GM03348 (cell line): ENCODE data around the gene FBXO4.

Experiments
- DNase-seq: peaks from one replicate; pipeline ENCODE4 v3.0.0; 2012; ENCODE audit warnings: low spot score

Gene FBXO4, protein sequence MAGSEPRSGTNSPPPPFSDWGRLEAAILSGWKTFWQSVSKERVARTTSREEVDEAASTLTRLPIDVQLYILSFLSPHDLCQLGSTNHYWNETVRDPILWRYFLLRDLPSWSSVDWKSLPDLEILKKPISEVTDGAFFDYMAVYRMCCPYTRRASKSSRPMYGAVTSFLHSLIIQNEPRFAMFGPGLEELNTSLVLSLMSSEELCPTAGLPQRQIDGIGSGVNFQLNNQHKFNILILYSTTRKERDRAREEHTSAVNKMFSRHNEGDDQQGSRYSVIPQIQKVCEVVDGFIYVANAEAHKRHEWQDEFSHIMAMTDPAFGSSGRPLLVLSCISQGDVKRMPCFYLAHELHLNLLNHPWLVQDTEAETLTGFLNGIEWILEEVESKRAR

DNA sequence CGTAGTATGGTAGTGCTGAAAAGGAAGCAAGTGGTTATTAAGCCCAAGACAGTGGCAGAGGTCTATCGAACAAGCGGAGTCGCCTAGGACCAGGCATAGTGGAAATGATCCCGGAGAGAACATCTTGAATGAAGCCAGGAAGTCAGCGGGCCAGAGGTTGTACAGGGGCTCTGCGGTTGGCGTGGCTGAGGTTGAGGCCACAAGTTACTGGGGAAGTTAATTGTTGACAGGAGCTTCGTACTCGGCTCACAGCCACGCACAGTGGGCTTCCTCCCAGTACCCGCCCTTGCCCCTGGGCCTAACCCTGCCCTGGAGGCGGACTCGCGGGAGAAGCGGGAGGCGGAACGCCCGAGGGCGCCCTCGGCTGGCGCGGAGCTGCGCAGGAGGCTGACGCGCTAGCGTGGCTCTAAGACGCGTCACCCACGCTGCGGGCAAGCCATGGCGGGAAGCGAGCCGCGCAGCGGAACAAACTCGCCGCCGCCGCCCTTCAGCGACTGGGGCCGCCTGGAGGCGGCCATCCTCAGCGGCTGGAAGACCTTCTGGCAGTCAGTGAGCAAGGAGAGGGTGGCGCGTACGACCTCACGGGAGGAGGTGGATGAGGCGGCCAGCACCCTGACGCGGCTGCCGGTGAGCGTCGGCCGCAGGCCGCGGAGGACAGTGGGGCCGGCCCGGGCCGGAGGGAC is at the start of gene FBXO4:
TSS of gene FBXO4 (plus strand) at position 410 of the 683 bp plus-strand sequence. CDS start at position 439, 29 bp downstream.
- peak; percentile 93 for DNase-seq

DNA sequence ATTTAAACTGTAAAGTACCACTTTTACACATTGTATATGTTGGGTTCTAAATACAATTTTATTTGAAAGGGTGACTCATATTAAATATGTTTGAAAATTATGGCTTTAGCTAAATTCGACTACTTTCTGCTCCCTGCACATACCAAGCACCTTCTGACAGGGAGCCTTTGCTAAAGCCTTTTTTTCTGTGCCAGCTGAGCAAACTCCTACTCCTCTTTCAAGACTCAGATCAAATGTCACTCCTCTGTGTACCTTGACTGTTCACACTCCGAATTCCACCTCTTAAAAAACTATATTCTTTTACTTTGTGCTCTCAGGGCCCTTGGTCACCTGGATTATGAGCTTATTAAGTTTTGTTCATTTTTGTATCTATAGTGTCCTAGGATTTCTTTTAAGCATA is 48.4 kb upstream of the FBXO4 start:
- no peak for DNase-seq

DNA sequence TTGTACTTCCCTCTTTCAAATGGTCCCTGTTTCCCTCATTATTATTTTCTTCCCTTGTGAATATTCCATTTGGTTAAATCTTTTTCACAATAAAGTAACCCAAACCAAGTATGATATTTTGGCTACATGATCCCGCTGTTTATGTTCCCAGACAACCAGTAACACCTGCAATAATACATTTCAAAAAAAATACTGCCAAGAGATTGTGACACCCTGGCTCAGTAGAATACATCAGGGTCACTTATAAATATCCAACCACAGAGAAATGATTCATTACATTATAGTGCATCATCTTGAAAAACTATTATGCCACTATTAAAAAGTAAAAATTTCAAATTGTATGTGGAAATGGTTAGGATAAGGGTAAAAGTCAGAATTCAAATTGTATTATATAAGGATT is 47.7 kb upstream of the FBXO4 start:
- DNase-seq: no peak

DNA sequence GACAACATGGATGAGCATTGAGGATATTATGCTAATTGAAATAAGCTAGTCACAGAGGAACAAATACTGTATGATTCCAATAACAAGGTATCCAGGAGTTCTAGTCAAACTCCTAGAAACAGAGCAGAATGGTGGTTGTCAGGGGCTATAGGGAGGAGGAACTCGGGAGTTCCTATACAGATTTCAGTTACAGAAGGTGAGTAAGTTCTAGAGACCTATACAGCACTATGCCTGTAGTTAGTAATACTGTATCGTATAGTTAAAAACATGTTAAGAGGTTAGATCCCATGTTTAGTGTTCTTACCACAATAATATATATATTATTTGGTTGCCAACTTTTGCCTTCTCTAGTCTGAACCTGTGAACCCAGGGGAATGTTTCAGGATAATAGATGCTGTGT is 46.9 kb upstream of the FBXO4 start:
- no peak for DNase-seq

DNA sequence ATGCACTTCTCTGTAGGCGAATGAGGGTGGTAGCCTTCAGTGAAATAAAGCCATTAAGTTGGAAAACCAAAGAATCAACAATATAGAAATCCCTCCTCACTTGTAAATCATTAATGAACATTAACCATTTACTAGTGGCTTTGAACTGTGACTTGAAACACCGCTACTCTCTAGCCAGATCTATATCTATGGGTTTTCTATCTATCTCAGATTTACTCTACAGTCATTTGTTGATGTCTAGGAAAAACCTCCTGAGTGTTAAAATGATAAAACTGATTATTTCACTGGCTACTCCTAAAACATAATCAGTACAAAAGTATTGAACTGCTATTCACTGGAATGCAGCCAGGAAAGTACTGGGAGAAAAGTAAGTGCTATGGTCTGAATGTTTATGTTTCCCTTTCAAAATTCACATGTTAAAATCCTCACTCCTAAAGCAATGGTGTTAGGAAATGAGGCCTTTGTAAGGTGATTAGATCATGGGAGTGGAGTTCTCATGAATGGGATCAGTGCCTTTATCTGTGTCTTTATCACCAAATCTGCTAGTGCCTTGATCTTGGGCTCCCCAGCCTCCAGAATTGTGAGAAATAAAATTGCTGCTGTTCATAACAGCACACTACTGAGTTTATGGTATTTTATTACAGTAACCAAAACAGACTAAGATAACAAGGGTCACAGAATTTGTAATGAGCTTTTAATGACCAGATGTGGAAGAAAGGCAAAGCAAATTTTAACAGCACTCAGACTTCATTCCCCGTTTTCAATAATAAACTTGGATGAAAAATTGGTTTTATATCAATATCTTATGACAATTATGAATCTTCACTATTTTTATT is 46.2 kb upstream of the FBXO4 start:
- DNase-seq: no peak

DNA sequence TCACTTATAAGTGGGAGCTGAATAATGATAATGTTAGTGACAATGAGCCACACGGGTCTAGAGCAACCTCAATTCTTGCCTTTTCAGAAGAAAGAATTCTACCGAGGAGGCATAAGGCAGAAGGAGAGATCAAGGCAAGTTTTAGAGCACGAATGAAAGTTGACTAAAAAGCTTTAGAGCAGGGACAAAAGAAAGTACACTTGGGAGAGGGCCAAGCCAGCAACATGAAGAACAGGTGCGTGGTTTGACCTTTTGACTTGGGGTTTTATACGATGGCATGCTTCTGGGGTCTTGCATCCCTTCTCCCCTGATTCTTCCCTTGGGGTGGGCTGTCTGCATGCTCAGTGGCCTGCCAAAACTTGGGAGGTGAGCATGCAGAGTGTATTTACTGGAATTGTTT is 42.3 kb upstream of the FBXO4 start:
- no peak for DNase-seq

DNA sequence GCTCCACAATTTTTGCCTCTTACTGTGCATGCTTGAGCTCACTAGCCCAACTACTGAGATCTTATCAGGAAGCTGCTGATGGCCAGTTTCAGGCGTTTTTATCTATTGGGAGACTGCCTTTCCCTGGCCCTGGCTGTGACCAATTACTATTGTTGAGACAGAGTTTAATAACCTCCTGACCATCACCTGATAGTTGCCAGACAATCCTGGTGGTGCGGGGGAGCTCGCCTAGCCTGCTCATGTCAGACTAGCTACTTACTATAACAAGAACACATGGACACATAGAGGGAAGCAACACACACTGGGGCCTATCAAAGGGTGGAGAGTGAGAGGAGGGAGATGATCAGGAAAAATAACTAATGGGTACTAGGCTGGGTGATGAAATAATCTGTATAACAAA is 41.8 kb upstream of the FBXO4 start:
- no peak for DNase-seq

DNA sequence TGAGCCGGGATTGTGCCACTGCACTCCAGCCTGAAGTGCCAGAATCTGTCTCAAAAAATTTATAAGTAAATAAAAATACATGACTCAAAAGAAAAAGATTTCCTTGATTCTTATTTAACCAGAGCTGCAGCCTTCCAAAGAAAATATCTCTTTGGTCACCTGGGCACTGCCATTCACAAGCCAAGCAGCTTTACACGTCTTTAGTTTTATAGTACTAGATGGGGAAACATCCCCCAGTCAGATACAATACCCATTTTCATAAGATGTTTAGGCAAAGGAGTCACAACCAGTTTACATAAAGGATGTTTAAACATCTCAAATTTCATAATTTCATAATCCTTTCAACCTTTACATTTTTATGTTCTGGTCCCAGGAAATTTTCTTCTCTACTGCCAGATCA is 41.1 kb upstream of the FBXO4 start:
- DNase-seq: no peak

DNA sequence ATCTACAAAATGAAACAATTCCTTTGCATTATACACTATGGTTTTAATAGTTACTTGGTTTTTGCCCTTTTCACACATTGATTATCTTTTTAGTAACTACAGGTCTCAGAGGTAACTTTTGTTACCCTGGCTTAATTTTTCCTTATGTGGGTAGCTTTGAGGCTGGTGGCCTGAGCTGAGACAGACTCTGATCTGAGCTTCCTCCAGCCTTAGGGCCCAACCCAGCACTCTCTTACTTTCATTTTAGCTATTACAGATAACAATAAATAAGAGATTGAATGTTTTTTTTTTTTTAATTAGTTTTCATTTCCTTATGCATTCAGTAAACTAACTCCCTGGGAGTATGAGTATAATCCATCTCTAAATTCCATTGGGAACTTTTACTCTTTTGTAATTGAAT is 39.8 kb upstream of the FBXO4 start:
- no peak for DNase-seq

DNA sequence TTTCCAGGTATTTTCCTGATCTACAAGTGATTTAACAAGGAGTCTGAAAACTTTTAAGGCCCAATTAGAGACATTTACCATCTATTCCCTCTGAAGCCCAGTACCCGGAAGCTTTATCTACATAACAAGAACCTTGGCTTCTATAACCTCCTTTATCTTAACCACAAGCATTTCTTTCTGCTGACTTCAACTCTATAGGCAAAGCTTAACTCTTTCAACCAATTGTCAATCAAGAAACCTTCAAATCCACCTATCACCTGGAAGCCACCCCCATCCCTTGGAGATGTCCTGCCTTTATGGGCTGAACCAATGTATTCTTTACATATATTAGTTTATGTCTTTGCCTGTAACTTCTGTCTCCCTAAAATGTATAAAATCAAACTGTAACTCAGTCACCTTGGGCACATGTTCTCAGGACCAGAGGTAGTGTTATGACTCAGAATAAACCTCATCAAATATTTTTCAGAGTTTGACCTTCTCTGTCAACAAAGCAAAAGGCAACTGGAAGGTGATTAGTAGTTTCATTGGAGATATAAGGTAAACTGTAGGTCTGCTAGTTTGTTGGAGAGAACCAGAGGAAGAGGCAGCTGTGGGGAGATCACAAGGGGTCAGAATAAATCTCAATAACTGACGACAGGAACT is 33.9 kb upstream of the FBXO4 start:
- DNase-seq: no peak

DNA sequence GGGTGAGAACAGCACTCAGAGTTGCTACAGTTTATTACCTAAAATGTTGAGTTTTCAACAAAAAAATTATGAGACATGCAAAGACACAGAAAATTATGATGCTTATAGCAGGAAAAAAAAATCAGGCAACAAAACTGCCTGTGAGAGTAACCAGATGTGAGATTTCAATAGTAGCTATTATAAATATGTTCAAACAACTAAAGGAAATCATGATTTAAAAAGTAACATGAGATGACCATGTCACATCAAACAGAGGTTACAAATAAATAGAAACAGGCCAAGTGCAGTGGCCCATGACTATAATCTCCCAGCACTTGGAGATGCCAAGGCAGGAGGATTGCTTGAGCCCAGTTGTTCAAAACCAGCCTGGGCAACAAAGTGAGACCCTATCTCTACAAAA is 33.0 kb upstream of the FBXO4 start:
- DNase-seq: no peak

DNA sequence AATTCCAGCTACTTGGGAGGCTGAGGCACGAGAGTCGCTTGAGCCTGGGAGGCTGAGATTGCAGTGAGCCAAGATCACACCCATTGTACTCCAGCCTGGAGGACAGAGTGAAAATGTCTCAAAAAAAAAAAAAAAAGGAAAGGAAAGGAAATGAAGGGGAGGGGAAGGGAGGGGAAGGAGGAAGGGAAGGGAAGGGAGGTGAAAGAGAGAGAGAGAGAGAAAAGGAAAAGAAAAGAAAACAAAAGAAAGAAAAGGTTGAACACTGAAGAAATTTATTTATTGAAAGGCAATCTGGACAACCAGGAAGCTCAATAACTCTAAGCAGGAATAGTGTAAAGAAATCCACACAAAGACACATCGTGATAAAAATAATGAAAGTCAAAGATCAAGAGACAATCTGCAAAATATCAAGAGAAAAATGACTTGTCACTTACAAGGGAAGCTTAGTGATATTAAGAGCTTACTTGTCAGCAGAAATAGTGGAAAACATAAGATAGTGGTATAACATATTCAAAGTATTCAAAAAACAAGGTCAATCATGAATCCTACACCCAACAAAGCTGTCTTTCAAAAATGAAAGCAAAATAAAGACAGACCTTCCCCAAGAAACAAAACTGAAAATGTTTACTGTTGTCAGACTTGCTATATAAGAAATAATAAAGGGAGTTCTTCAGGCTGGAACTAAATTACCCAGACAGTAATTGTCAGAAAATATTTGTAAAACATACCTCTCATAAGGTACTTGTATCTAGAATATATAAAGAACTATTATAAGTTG is 31.8 kb upstream of the FBXO4 start:
- DNase-seq: no peak

DNA sequence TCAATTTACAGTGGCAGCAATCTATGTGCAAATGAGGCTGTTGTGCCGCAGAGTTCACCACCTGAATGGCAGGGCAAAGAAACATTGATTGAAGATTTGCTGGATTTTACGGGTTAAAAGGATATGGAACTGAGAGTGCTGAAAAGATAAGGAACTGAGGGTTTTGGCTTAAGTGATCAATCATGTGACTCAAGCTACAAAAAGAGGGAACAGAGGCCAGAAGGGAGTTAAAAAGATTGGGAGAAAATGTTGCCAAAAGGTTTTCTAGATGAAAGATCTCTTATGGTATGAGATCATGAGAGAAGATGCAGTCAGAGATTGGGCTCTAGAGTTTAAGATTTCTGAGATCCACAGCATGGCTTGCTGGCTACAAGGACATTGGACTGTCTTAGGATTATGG is 28.9 kb upstream of the FBXO4 start:
- DNase-seq: no peak

DNA sequence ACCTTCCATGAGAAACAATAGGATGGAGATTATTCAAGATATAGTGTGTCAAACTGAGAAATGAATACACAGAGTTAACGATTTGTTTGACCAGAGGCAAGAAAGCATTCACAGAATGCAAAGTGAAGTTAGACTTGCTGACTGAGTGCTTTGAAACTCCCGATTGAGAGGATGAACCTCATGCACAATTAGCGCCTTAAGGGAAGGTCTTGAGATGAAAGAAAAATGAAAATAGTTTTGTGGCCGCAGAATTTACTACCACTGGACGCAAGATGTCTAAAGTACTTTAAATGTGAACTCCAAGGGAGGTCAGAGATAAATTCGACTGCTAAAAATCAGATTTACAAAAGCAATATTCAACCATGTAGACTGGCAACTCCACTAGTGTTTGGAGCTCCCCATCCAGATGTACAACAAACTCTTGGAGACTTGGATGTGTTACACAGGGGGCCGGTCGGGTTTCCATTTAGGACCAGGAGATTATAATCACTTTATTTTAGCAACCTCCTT is 21.6 kb upstream of the FBXO4 start:
- no peak for DNase-seq

DNA sequence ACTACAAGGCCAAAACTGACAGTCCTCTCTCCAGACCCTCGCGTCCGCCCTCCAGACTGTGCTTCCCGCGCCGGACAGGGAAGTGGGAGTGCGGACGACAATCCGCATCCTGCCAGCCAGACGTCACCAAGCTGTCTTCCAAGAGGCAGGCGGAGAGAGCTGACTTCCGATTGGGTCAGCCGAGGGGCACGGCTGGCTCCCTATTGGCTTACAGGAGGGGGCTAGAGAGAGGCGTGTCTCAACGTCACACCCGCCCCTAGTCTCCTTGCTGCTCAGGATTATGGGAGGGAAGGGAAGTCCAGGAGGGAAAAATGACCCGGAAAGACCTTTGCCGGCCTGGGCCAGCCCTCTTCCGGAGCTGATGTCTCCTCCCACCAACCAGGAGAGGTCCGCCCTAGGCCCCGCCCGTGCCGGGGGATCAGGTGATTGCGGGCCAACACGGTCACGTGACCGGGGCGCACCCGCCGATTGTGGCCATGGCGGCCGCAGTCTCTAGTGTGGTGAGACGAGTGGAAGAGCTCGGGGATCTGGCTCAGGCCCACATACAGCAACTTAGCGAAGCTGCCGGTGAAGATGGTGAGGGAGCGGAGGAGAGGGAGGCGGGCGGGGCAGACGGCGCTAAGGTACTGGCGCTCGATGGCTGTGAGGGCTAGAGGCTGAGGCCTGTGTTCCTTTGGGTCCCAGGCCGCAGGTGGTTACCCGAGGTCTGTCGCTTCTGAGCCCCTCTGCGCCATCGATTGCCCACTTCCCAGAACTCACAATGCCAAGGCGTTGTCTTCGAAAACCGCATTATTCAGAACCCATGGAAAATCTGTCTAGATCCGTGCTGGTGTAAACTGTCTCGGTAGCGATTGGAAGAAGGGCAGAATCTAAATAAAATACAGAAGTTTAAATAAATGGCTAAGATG is 20.9 kb upstream of the FBXO4 start, which contains the start of gene RIMOC1:
TSS of gene RIMOC1 (plus strand) at position 453 of the 908 bp plus-strand sequence. CDS start at position 477, 24 bp downstream.
- DNase-seq: peak; percentile 98

DNA sequence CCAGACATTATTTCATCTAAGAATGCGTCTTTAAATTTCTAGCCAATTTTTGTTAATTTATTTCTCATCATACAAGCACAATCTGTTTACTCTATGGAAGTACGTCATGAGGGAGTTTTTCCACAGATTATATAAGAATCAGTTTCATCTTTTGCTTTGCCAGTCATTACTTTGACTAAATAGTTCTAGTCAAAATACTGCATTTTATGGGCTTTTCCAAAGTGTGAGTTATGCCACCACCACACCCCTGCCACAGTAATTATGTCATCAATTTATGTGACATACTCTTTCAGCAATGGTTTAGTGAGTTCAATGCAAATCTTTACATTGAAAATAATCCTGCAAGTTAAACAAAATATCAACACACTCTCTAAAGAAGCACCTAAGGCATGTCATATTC is 18.9 kb upstream of the FBXO4 start:
- DNase-seq: no peak

DNA sequence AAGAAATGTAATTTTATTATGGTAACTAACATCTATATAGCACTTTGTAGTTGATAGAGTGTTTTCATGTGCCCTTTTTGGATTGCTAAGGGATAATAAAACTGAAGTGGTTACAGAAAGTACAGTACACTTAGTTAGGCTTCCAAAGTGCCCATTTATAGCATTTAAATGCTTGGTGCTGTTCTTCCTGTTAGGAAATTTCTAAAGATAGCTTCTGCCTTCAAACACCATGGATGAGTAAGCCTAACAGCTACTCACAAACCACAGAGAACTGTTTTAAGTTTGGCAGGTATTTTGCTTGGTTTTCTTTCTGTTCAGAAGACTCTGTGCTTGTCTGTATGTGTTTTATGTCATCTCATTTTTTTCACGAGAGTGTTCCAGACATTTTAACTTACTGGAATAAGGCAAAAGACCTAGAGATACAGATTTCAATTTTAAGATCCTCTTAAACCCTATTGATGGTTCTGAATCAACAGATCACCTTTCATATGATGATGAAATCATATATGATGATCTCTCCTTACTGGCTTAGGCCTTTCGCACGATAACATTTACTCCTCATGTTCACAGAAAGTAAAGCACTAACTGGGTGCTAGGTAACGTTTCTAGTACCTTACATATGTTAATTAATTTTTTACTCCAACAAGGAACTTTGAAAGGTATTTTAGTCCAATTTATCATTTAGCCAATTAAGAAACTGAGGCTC is 16.6 kb upstream of the FBXO4 start:
- DNase-seq: peak; percentile 36

DNA sequence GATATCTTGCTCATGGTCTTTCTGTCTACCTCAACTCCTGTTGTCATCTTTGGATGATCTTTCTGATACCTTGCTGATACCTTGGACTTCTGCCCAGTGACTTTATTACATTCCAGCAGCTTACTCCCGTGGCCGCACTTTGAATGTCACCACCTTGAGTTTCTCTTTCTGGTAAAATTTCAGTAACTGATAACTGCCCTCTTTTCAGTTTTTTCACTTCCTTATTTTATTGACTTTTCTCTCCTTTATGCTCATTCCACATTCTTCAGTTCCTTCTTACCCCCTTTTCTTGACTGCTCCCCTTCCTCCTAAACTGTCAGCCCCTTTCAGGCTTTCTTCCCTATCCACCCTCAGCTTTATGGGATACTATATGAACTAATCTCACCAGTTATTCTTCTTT is 7.0 kb upstream of the FBXO4 start:
- DNase-seq: no peak

DNA sequence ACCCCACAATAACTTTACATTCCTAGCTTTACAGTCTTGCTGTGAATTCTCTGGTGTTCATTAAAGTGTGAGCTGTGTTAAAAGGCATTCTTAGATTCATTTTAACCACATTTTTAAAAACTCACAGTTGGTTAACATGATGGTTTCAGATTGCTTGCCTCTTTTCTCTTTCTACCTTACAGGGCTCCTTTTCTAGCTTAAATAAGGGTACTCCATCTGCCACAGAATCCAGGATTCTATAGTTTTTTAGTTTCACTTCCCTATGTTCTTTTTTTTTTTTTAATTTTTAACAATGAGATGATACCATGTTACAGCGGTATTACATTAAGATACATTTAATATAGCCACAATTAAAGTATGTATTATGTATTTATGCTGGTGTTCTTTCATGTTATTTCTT is 3.9 kb upstream of the FBXO4 start:
- DNase-seq: no peak
